PC-3 (cell line): Measurements from ENCODE around the gene NOP9. TPM values are rescaled to one million over a fixed set of nuclear protein-coding genes. Genes with fewer than 3 reads are reported as not detected.

Experiments used
- ATAC-seq: fragments of 200-7000 bp; cut with Tn5 transposase; 2 replicates; pipeline ENCODE4 v1.9.1; 2020; ENCODE audit warnings: mild to moderate bottlenecking, moderate library complexity
- BruUV-seq: library from RNA; stranded (reverse); fragments of 400-500 nt; replicated peaks from 2 replicates; lab custom pipeline; 2021; lab: Mats Ljungman, UMichigan
- CTCF ChIA-PET: fragments of 300-600 bp; sonication (Branson Sonifier 250); formaldehyde crosslinking; loops from one replicate; lab custom pipeline; 2022; ENCODE audit warnings: antibody characterized with exemption; lab: Charles Lee
- POLR2A ChIA-PET: fragments of 300-600 bp; sonication (Branson Sonifier 250); formaldehyde crosslinking; loops from one replicate; lab custom pipeline; 2022; ENCODE audit warnings: antibody characterized with exemption; ENCODE audit not compliant: unreplicated experiment; lab: Charles Lee
- DNase-seq: peaks from one replicate; pipeline ENCODE4 v3.0.0-alpha.2; 2015
- H2AFZ ChIP-seq: fragments of 300-600 bp; sonication (generic); 2 replicates; pipeline ENCODE4 v1.6.0; 2016; ENCODE audit warnings: antibody characterized with exemption, low read length
- H3F3A ChIP-seq: fragments of 300-600 bp; sonication (generic); one replicate; pipeline ENCODE4 v1.6.0; 2017; ENCODE audit warnings: antibody characterized with exemption, low read length, control low read depth, mild to moderate bottlenecking; ENCODE audit not compliant: unreplicated experiment
- H3K27ac ChIP-seq: fragments of 300-600 bp; sonication (generic); 2 replicates; pipeline ENCODE4 v1.5.1; 2016; ENCODE audit warnings: mild to moderate bottlenecking, low read length
- H3K27me3 ChIP-seq: fragments of 300-600 bp; sonication (generic); 2 replicates; pipeline ENCODE4 v1.6.1; 2016; ENCODE audit warnings: low read length, mixed read lengths
- H3K36me3 ChIP-seq: fragments of 300-600 bp; sonication (generic); 2 replicates; pipeline ENCODE4 v1.6.1; 2016; ENCODE audit warnings: low read depth, mixed run types, low read length, mixed read lengths
- H3K4me1 ChIP-seq: fragments of 300-600 bp; sonication (generic); 2 replicates; pipeline ENCODE4 v1.5.1; 2016; ENCODE audit warnings: low read length; ENCODE audit not compliant: insufficient read depth
- H3K4me2 ChIP-seq: fragments of 300-600 bp; sonication (generic); 2 replicates; pipeline ENCODE4 v1.6.0; 2016; ENCODE audit warnings: low read length
- H3K4me3 ChIP-seq: fragments of 300-600 bp; sonication (generic); 2 replicates; pipeline ENCODE4 v1.5.1; 2016; ENCODE audit warnings: mild to moderate bottlenecking, low read length, mixed read lengths
- H3K79me2 ChIP-seq: fragments of 300-600 bp; sonication (generic); 2 replicates; pipeline ENCODE4 v1.6.1; 2017; ENCODE audit warnings: low read length, mixed read lengths
- H3K9ac ChIP-seq: fragments of 300-600 bp; sonication (generic); 2 replicates; pipeline ENCODE4 v1.6.0; 2016; ENCODE audit warnings: mild to moderate bottlenecking, low read length
- H3K9me2 ChIP-seq: fragments of 300-600 bp; sonication (generic); replicated peaks from 2 replicates; pipeline ENCODE4 v1.6.1; 2016; ENCODE audit warnings: mixed run types, low read length, mixed read lengths
- H3K9me3 ChIP-seq: fragments of 300-600 bp; sonication (generic); 2 replicates; pipeline ENCODE4 v1.6.1; 2016; ENCODE audit warnings: low read length, mixed read lengths
- H4K20me1 ChIP-seq: fragments of 300-600 bp; sonication (generic); 2 replicates; pipeline ENCODE4 v1.6.1; 2016; ENCODE audit warnings: low read length, mixed read lengths
- CTCF ChIP-seq: fragments of 300-600 bp; sonication (generic); conservative IDR thresholded peaks from 2 replicates; pipeline ENCODE4 v1.5.1; 2017; ENCODE audit warnings: antibody characterized with exemption, low read depth, mild to moderate bottlenecking, low read length
- EZH2 ChIP-seq: fragments of 300-600 bp; sonication (generic); IDR thresholded peaks from one replicate; pipeline ENCODE4 v1.6.1; 2017; ENCODE audit warnings: antibody characterized with exemption, mild to moderate bottlenecking, low read length; ENCODE audit not compliant: unreplicated experiment
- EZH2phosphoT487 ChIP-seq: fragments of 300-600 bp; sonication (generic); IDR thresholded peaks from 2 replicates; pipeline ENCODE4 v1.6.1; 2018; ENCODE audit warnings: mild to moderate bottlenecking, antibody characterized with exemption, low read length, borderline replicate concordance
- intact Hi-C: fragments of 100-400 bp; cut with micrococcal nuclease; formaldehyde crosslinking; loops from 2 replicates; pipeline ENCODE4 v1.9.0; 2023
- total RNA-seq: library from RNA; depleted of rRNA; stranded (reverse); fragments of >200 nt; gene quantifications from 2 replicates; pipeline ENCODE4 v1.2.3, GENCODE V29; 2014

NOP9 gene
- total RNA-seq, 1 experiment from 2014 or later: 30.4 TPM

- Histone ChIP-seq H3K9me3 (no peaks in the 10 kb centered on the region), H3K36me3 (no peaks in the 10 kb centered on the region), H3K9ac (no peak overlapping the region), H3K79me2 (no peaks in the 10 kb centered on the region), H3K27ac (no peak overlapping the region), H3K4me3 (no peak overlapping the region), H3K4me1 (peaks cover 18% of the 10 kb centered on the region; the same call in 1 of the 2 replicates), H3K9me2 (no peaks in the 10 kb centered on the region), H4K20me1 (no peaks in the 10 kb centered on the region), H2AFZ (no peak overlapping the region), H3K4me2 (no peak overlapping the region), H3F3A (no peaks in the 10 kb centered on the region), H3K27me3 (no peaks in the 10 kb centered on the region)
- intact Hi-C loops: no loop called here
- POLR2A ChIA-PET: no interaction called here
- CTCF ChIA-PET: no interaction called here
- no peak for DNase-seq
- no peak for TF ChIP-seq CTCF
- no peak for TF ChIP-seq EZH2
- TF ChIP-seq EZH2phosphoT487: no peak
- BruUV-seq: no TSS peak
- no peak for ATAC-seq
Observed at GRCh38 chr14:24255931-24256711, 43.5 kb upstream of the NOP9 start.

- Histone ChIP-seq H3K36me3 (no peaks in the 10 kb centered on the region), H2AFZ (no peak overlapping the region), H3K79me2 (no peaks in the 10 kb centered on the region), H3F3A (no peaks in the 10 kb centered on the region), H3K4me2 (no peak overlapping the region), H3K27ac (no peak overlapping the region), H3K4me1 (peaks cover 14% of the 10 kb centered on the region; the same call in 1 of the 2 replicates), H3K4me3 (no peak overlapping the region), H3K9ac (no peak overlapping the region), H4K20me1 (no peaks in the 10 kb centered on the region), H3K9me2 (no peaks in the 10 kb centered on the region), H3K27me3 (no peaks in the 10 kb centered on the region), H3K9me3 (no peaks in the 10 kb centered on the region)
- BruUV-seq: no TSS peak
- POLR2A ChIA-PET: no interaction called here
- ATAC-seq (no peak), DNase-seq (no peak)
- intact Hi-C loops: no loop called here
- no peak for TF ChIP-seq CTCF
- no peak for TF ChIP-seq EZH2
- TF ChIP-seq EZH2phosphoT487: no peak
- CTCF ChIA-PET: no interaction called here
Observed at GRCh38 chr14:24256960-24257359, 42.7 kb upstream of the NOP9 start.

- ATAC-seq: no peak
- H3K36me3 ChIP-seq: no peaks in the 10 kb centered on the region
- no peaks in the 10 kb centered on the region for H3K79me2 ChIP-seq
- H3K4me2 ChIP-seq: no peak overlapping the region
- BruUV-seq: no TSS peak
- CTCF ChIA-PET: no interaction called here
- intact Hi-C loops: no loop called here
- H4K20me1 ChIP-seq: no peaks in the 10 kb centered on the region
- H3K27ac ChIP-seq: no peak overlapping the region
- H3F3A ChIP-seq: no peaks in the 10 kb centered on the region
- no peak for TF ChIP-seq CTCF
- TF ChIP-seq EZH2phosphoT487: no peak
- TF ChIP-seq EZH2: no peak
- H3K4me3 ChIP-seq: no peak overlapping the region
- H3K9me2 ChIP-seq: no peaks in the 10 kb centered on the region
- H2AFZ ChIP-seq: no peak overlapping the region
- H3K9ac ChIP-seq: no peak overlapping the region
- DNase-seq: no peak
- no peaks in the 10 kb centered on the region for H3K27me3 ChIP-seq
- POLR2A ChIA-PET: no interaction called here
- no peaks in the 10 kb centered on the region for H3K9me3 ChIP-seq
- peaks cover 8% of the 10 kb centered on the region; the same call in 1 of the 2 replicates for H3K4me1 ChIP-seq
Observed at GRCh38 chr14:24258119-24258518, 41.5 kb upstream of the NOP9 start.
